MCF 10A (cell line): Measurements from ENCODE around the gene DCPS. TPM values are rescaled to one million over a fixed set of nuclear protein-coding genes. Genes with fewer than 3 reads are reported as not detected.
A peak's percentile ranks its signal among the peaks of the same experiment; 100 is the strongest.
"Not testable (repeated sequence)": the region's sequence is repeated elsewhere in the genome, so short reads cannot be mapped to it uniquely, and the experiment has no call there.

Source experiments
- BruUV-seq: library from RNA; stranded (reverse); fragments of 400-500 nt; replicated peaks from 2 replicates; lab custom pipeline; 2021; lab: Mats Ljungman, UMichigan
- CTCF ChIA-PET: fragments of 300-600 bp; sonication (Branson Sonifier 250); formaldehyde crosslinking; extraction: SDS; loops from one replicate; lab custom pipeline; 2021; ENCODE audit warnings: antibody characterized with exemption, inconsistent platforms; lab: Yijun Ruan, JAX
- POLR2A ChIA-PET: fragments of 300-600, 350-650 bp; sonication (Branson Sonifier 250); formaldehyde crosslinking; extraction: SDS; loops from one replicate; lab custom pipeline; 2020; ENCODE audit warnings: antibody characterized with exemption, inconsistent platforms; lab: Yijun Ruan, JAX
- DNase-seq: peaks from one replicate; pipeline ENCODE4 v3.0.0-alpha.2; 2018; ENCODE audit not compliant: unreplicated experiment
- H3K27ac Mint-ChIP-seq: one replicate; pipeline ENCODE4 v1.8.0; 2022; ENCODE audit warnings: mild to moderate bottlenecking, low read depth, mixed read lengths; ENCODE audit not compliant: unreplicated experiment
- H3K27me3 Mint-ChIP-seq: one replicate; pipeline ENCODE4 v1.8.0; 2022; ENCODE audit warnings: mixed read lengths; ENCODE audit not compliant: insufficient read depth, unreplicated experiment
- H3K36me3 Mint-ChIP-seq: one replicate; pipeline ENCODE4 v1.8.0; 2022; ENCODE audit warnings: mild to moderate bottlenecking, moderate library complexity, mixed read lengths; ENCODE audit not compliant: insufficient read depth, unreplicated experiment
- H3K4me1 Mint-ChIP-seq: one replicate; pipeline ENCODE4 v1.8.0; 2022; ENCODE audit warnings: mixed read lengths; ENCODE audit not compliant: insufficient read depth, unreplicated experiment
- H3K4me3 Mint-ChIP-seq: one replicate; pipeline ENCODE4 v1.8.0; 2022; ENCODE audit warnings: mild to moderate bottlenecking, moderate library complexity, mixed read lengths; ENCODE audit not compliant: unreplicated experiment
- H3K9me3 Mint-ChIP-seq: one replicate; pipeline ENCODE4 v1.8.0; 2022; ENCODE audit warnings: mixed read lengths; ENCODE audit not compliant: unreplicated experiment
- intact Hi-C: fragments of 100-400 bp; cut with micrococcal nuclease; formaldehyde crosslinking; loops from 2 replicates; pipeline ENCODE4 v1.14.1; 2022
- total RNA-seq: library from RNA; stranded (reverse); gene quantifications from 2 replicates; pipeline ENCODE4 v1.2.3, GENCODE V29; 2022
- TF ChIP-seq, protein P1 (sequence below): fragments of 200-600 bp; IDR thresholded peaks from one replicate; pipeline ENCODE4 v1.8.0; 2022; ENCODE audit warnings: antibody characterized with exemption, mild to moderate bottlenecking; ENCODE audit not compliant: unreplicated experiment

DCPS gene
- total RNA-seq, 1 experiment from 2014 or later = 33.7 TPM

DNA sequence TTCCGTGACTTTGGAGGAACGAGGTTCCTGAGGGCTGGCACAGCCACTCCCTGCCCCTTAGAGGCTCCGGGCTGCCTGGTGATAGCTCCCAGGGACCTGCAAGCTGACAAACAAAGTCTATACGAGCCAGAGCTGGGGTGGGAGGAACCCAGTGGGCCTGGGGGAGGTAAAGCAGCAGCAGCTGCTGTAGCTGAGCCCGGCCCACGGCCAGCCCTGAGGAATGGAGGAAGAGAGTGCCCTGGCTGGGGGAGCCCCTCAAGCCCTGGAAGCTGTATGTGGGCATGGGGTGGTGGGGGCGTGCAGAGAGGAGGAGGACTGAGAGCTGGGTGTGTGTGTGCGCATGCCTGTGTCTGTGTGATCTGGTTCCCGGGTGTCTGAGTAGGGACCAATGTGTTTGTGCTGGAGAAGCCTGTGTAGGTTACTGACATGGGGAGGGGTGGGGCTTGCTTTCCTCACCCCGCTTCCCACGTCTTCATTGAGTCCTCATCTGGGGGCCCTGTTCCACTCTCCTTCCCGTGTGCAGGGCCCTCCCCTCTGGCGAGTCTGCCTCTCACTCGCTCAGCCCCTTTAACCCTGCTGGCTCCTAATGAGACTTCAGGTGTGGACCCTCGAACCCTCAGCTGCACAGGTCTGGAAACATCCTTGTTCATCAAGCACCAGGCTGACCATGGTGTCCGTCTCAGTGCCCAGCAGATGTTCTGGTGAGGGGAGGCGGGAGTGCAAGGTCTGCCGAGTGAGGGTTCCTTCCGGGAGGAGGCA lies 62.4 kb downstream of the DCPS start:
- H3K4me3 Mint-ChIP-seq = no peak overlapping the region
- H3K27ac Mint-ChIP-seq = peak overlapping the region; percentile 75
- no peak for DNase-seq
- H3K4me1 Mint-ChIP-seq = peaks cover 14% of the 10 kb centered on the region
- ChIA-PET POLR2A (no interaction called here), CTCF (no interaction called here)
- H3K9me3 Mint-ChIP-seq = no peaks in the 10 kb centered on the region
- intact Hi-C loops = no loop called here
- no peaks in the 10 kb centered on the region for H3K36me3 Mint-ChIP-seq
- no TSS peak for BruUV-seq
- TF ChIP-seq, protein P1, sequence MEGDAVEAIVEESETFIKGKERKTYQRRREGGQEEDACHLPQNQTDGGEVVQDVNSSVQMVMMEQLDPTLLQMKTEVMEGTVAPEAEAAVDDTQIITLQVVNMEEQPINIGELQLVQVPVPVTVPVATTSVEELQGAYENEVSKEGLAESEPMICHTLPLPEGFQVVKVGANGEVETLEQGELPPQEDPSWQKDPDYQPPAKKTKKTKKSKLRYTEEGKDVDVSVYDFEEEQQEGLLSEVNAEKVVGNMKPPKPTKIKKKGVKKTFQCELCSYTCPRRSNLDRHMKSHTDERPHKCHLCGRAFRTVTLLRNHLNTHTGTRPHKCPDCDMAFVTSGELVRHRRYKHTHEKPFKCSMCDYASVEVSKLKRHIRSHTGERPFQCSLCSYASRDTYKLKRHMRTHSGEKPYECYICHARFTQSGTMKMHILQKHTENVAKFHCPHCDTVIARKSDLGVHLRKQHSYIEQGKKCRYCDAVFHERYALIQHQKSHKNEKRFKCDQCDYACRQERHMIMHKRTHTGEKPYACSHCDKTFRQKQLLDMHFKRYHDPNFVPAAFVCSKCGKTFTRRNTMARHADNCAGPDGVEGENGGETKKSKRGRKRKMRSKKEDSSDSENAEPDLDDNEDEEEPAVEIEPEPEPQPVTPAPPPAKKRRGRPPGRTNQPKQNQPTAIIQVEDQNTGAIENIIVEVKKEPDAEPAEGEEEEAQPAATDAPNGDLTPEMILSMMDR = no peak
- H3K27me3 Mint-ChIP-seq = no peaks in the 10 kb centered on the region

DNA sequence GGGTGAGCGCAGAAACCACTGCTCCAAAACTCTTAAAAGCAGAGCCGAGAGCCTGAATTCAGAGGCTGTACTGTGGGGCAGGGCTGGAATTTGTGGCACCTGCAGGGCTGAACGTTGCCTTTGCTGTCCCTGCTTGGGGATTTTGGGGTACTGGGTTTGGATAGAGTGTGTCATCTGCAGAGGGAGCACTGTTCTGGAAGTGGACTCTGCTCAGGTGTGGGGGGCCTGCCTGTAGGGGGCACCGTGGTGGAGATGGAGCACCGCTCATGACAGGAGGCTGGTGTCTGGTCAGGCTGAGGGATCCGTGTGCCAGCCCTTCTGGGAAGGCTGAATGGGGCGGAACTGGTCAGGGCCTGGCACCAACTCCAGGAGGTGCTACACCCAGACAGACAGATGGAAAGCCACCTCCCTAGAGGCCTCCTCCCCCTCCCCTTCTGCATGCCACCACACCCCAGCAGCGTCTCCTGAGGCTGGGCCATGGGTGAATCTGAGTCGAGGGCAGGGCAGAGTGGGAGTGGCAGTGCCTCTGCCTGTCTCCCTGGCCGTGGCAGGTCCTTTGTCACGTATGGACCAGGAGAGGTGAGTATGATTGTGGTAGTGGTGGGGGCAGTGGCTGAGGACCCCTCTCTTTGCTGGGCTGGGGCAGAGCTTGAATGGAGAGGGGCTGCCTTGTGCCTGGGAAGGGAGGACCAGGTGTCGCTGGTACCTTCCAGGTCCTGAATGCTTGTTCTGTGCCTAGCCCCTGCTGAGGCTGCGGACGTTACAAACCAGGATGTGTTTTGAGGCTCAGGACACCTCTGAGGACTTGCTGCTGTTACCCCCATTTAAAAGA lies 63.2 kb downstream of the DCPS start:
- H3K9me3 Mint-ChIP-seq, H3K27me3 Mint-ChIP-seq, H3K4me3 Mint-ChIP-seq, intact Hi-C loops, H3K36me3 Mint-ChIP-seq, BruUV-seq: not testable (repeated sequence)
- DNase-seq = peak; percentile 23
- H3K4me1 Mint-ChIP-seq = peaks cover 14% of the 10 kb centered on the region
- peak overlapping the region; percentile 75 for H3K27ac Mint-ChIP-seq
- ChIA-PET CTCF (interaction anchor here (0.7 kb wide), 1 partner anchor 741 kb away, joined by 3 read pairs; no protein-coding TSS in a partner anchor), POLR2A (interaction anchor here (0.8 kb wide), 1 partner anchor 9 kb away, joined by 4 read pairs; no protein-coding TSS in a partner anchor)

DNA sequence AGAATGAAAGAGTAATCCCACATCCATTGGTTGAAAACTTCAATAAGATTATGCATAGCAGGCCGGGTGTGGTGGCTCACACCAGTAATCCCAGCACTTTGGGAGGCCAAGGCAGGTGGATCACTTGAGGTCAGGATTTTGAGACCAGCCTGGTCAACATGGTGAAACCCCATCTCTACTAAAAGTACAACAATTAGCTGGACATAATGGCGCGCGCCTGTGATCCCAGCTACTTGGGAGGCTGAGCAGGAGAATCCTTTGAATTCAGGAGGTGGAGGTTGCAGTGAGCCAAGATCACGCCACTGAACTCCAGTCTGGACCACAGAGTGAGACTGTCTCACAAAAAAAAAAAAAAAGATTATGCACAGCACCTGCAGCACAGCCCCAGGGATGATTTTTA lies 63.9 kb downstream of the DCPS start:
- H3K9me3 Mint-ChIP-seq, BruUV-seq, H3K27me3 Mint-ChIP-seq, H3K4me3 Mint-ChIP-seq, H3K36me3 Mint-ChIP-seq, intact Hi-C loops, DNase-seq, H3K27ac Mint-ChIP-seq: not testable (repeated sequence)
- H3K4me1 Mint-ChIP-seq = peaks cover 16% of the 10 kb centered on the region
- ChIA-PET POLR2A (interaction anchor here (0.8 to 1.0 kb wide), 2 partner anchors 9 to 10 kb away, joined by 3 to 4 read pairs; no protein-coding TSS in a partner anchor), CTCF (interaction anchor here (0.7 kb wide), 1 partner anchor 742 kb away, joined by 3 read pairs; no protein-coding TSS in a partner anchor)

DNA sequence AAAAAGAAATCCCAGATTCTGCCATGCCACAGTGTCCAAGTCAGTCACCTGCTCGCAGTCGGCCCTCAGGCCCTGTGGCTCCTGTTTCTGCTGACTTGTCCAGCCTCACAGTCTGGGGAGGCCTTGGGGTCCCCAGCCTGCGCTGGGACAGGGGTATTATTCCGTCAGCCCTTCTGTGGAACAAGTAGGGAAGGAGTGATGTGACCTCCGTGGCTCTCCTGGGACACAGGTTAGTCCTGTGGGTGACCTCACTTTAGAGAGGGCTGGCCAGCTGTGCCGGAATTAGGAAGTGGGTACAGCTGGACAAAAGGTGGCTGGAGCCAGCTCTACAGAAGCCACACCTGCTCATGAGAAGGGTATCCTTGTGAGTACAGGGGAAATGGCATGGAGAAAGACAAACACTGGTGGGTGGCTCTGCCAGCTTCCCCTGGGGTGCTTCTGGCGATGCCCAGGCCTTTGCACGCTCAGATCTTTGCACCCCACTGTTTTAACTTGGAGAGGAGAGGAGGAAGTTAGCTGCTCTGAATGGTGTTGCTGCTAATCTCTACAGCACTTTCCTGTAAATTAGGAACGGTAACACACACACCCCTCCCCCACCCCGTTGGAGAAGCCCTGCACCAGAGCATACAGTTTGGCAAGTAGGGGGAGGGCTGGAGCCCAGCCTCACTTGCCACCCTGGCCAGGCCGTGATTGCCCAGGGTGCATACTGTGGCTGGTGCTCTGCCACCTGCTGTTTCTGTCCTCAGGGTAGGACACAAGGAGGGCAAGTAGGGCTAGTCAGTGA lies 64.7 kb downstream of the DCPS start:
- H3K27me3 Mint-ChIP-seq, intact Hi-C loops, DNase-seq, H3K36me3 Mint-ChIP-seq, H3K27ac Mint-ChIP-seq, H3K4me3 Mint-ChIP-seq, H3K9me3 Mint-ChIP-seq, BruUV-seq: not testable (repeated sequence)
- ChIA-PET CTCF (interaction anchor here (0.8 to 1.3 kb wide), 2 partner anchors 11 to 35 kb away, joined by 3 read pairs; no protein-coding TSS in a partner anchor), POLR2A (interaction anchor here (0.6 to 1.0 kb wide), 2 partner anchors 11 to 74 kb away, joined by 3 read pairs; no protein-coding TSS in a partner anchor)
- peaks cover 24% of the 10 kb centered on the region for H3K4me1 Mint-ChIP-seq

DNA sequence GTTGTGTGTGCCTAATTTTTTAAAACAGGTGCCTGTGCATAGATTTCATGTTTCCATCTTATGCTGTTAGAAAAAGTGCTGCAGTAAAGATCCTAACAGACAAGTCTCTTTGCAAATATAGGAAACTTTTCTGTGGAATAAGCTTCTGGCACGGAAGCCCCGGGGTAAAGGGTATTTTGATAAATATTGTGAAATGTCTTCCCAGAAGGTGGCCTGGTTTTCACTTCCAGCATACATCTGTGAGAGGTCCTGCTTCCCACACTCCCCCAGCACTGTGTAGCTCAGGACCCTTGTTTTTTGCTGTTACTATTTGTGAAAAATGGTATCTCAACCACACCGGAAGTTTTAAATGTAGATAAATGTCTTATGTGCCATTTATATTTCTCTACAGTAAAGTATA lies 66.2 kb downstream of the DCPS start:
- no peak for DNase-seq
- Mint-ChIP-seq H3K36me3 (peaks cover 11% of the 10 kb centered on the region), H3K4me3 (no peak overlapping the region), H3K27me3 (no peaks in the 10 kb centered on the region), H3K9me3 (no peaks in the 10 kb centered on the region), H3K4me1 (peaks cover 35% of the 10 kb centered on the region), H3K27ac (no peak overlapping the region)
- TF ChIP-seq, protein P1 = no peak
- ChIA-PET POLR2A (interaction anchor here (0.6 to 1.4 kb wide), 4 partner anchors 12 to 24 kb away, joined by 3 to 11 read pairs (median 3); no protein-coding TSS in a partner anchor), CTCF (interaction anchor here (1.1 kb wide), 2 partner anchors 59 to 111 kb away, joined by 5 to 6 read pairs; no protein-coding TSS in a partner anchor)
- no TSS peak for BruUV-seq
- intact Hi-C loops = no loop called here
